ENCODE measurements around the gene PHF24. TPM values are rescaled to one million over a fixed set of nuclear protein-coding genes. Genes with fewer than 3 reads are reported as not detected.

Gene PHF24
- total RNA-seq, 3 donors from 2014 or later (not counting 1 experiment from before 2014, with no cell fraction given) = not detected

- DNase-seq (no peak), ATAC-seq (no peak)
- Mint-ChIP-seq H3K9me3 (no peaks in the 10 kb centered on the region), H3K4me3 (no peak overlapping the region), H3K4me1 (peaks cover 0 to 4% of the 10 kb centered on the region in 2 donors), H3K36me3 (no peaks in the 10 kb centered on the region), H3K27me3 (ENCODE audit: low read depth in 2 of 2) (no peaks in the 10 kb centered on the region), H3K27ac (no peak overlapping the region)
- no peaks in the 10 kb centered on the region for H3K9me3 ChIP-seq (ENCODE audit: control insufficient read depth, insufficient read depth, low read length)
- H3K4me1 ChIP-seq (ENCODE audit: control insufficient read depth, insufficient read depth, low read length) = no peaks in the 10 kb centered on the region
- H3K4me3 ChIP-seq (ENCODE audit: low read length) = no peak overlapping the region
- intact Hi-C loops (cut with micrococcal nuclease) = no loop called here
- H3K36me3 ChIP-seq (ENCODE audit: control insufficient read depth, insufficient read depth, low read length) = no peaks in the 10 kb centered on the region
- WGBS (ENCODE audit: insufficient coverage) = 100% methylated on average over 3 of the region's 4 CpGs
- no peak overlapping the region for H3K27ac ChIP-seq (ENCODE audit: low read length)
- no peaks in the 10 kb centered on the region for H3K27me3 ChIP-seq (ENCODE audit: control insufficient read depth, insufficient read depth, low read length)
- TF ChIP-seq, protein P1, sequence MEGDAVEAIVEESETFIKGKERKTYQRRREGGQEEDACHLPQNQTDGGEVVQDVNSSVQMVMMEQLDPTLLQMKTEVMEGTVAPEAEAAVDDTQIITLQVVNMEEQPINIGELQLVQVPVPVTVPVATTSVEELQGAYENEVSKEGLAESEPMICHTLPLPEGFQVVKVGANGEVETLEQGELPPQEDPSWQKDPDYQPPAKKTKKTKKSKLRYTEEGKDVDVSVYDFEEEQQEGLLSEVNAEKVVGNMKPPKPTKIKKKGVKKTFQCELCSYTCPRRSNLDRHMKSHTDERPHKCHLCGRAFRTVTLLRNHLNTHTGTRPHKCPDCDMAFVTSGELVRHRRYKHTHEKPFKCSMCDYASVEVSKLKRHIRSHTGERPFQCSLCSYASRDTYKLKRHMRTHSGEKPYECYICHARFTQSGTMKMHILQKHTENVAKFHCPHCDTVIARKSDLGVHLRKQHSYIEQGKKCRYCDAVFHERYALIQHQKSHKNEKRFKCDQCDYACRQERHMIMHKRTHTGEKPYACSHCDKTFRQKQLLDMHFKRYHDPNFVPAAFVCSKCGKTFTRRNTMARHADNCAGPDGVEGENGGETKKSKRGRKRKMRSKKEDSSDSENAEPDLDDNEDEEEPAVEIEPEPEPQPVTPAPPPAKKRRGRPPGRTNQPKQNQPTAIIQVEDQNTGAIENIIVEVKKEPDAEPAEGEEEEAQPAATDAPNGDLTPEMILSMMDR (IDR thresholded peaks at IDR 0.05) = no peak
Measured at GRCh38 chr9:35029241-35029640, 71.2 kb downstream of the PHF24 start.

GRCh38 chr9:35029852-35030251 is 71.8 kb downstream of the PHF24 start:
- no peaks in the 10 kb centered on the region for H3K36me3 Mint-ChIP-seq
- H3K4me3 Mint-ChIP-seq = no peak overlapping the region
- H3K27me3 ChIP-seq (ENCODE audit: control insufficient read depth, insufficient read depth, low read length) = no peaks in the 10 kb centered on the region
- ATAC-seq (no peak), DNase-seq (no peak)
- no peak overlapping the region for H3K27ac ChIP-seq (ENCODE audit: low read length)
- no peaks in the 10 kb centered on the region for H3K36me3 ChIP-seq (ENCODE audit: control insufficient read depth, insufficient read depth, low read length)
- H3K4me1 Mint-ChIP-seq = no peaks in the 10 kb centered on the region
- no peaks in the 10 kb centered on the region for H3K27me3 Mint-ChIP-seq (ENCODE audit: low read depth in 2 of 2)
- no peak overlapping the region for H3K27ac Mint-ChIP-seq
- no peaks in the 10 kb centered on the region for H3K9me3 Mint-ChIP-seq
- TF ChIP-seq, protein P1 (IDR thresholded peaks at IDR 0.05) = no peak
- intact Hi-C loops (cut with micrococcal nuclease) = no loop called here
- H3K9me3 ChIP-seq (ENCODE audit: control insufficient read depth, insufficient read depth, low read length) = no peaks in the 10 kb centered on the region
- no peak overlapping the region for H3K4me3 ChIP-seq (ENCODE audit: low read length)
- whole genome bisulfite sequencing (ENCODE audit: insufficient coverage) = 67% methylated on average over 1 of the region's 2 CpGs
- no peaks in the 10 kb centered on the region for H3K4me1 ChIP-seq (ENCODE audit: control insufficient read depth, insufficient read depth, low read length)

Other genes with a start within 250 kb of the PHF24 start
- gene CCL21, start 248.1 kb upstream of the PHF24 start, total RNA-seq = not detected
- 1 to 10 TPM; 1.1 to 2.4 (median 1.9) TPM for gene DNAJB5, start 31.5 kb downstream of the PHF24 start, total RNA-seq
- 100 to 1,000 TPM; 303 to 338 (median 322) TPM for gene VCP, start 114.3 kb downstream of the PHF24 start, total RNA-seq
- gene FANCG, start 121.7 kb downstream of the PHF24 start, total RNA-seq = 10 to 100 TPM; 33.9 to 38.9 (median 35.7) TPM
- gene PIGO, start 138.3 kb downstream of the PHF24 start, total RNA-seq = 10 to 100 TPM; 23.6 to 28.2 (median 27.7) TPM
- gene STOML2, start 144.8 kb downstream of the PHF24 start, total RNA-seq = 10 to 100 TPM; 41.4 to 43.9 (median 41.6) TPM
- gene ATOSB, start 157.6 kb downstream of the PHF24 start, total RNA-seq = 10 to 100 TPM; 21.0 to 28.3 (median 23.9) TPM
- under 1 TPM; 0.21 to 0.78 (median 0.27) TPM for gene UNC13B, start 203.7 kb downstream of the PHF24 start, total RNA-seq

All from natural killer cell (primary cell).